ENCODE results near the gene EFEMP1. TPM values are rescaled to one million over a fixed set of nuclear protein-coding genes. Genes with fewer than 3 reads are reported as not detected.

Gene EFEMP1
- total RNA-seq, 1 experiment from 2014 or later = not detected

DNA sequence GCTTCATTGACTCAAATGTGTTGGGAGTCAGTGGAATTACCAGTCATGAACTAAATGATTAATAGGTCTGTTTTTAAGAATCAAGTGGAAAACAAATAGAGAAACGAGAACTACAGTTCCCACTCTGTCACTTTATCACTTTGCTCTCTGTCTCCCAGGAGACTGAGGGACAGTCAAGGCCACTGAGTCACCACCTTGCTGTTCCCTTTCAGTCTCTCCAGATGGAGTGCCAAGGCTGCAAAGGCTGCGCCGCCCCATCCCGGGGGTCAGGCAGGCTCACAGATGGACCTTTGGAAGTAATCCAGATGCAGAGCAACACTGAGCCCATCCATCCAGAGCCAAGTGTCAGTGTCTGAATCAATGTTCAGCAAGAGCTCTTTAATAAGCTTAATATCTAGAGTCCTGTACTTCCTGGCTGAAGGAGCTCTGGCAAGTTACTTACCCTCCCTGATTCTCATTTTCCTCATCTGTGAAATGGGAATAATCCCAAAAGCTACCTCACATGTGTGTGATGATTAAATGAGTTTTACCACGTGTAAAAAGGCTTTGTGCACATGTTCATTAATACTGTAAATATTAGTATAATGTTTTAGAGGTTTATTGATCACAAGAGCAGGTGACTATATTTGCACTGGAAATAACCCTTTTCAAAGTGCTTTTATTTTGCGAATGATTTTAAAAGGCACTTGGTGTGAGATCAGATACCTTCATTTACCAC, 43.0 kb upstream of the EFEMP1 start:
- ChIA-PET CTCF (no interaction called here), POLR2A (no interaction called here)
- Mint-ChIP-seq H3K36me3 (ENCODE audit: insufficient read depth, unreplicated experiment) (no peaks in the 10 kb centered on the region), H3K27ac (ENCODE audit: unreplicated experiment) (no peak overlapping the region), H3K9me3 (ENCODE audit: unreplicated experiment) (no peaks in the 10 kb centered on the region), H3K27me3 (ENCODE audit: insufficient read depth, unreplicated experiment) (no peaks in the 10 kb centered on the region), H3K4me3 (ENCODE audit: unreplicated experiment) (no peak overlapping the region), H3K4me1 (ENCODE audit: low read depth, unreplicated experiment) (peaks cover under 1% of the 10 kb centered on the region)
- intact Hi-C loops (cut with micrococcal nuclease; ENCODE audit: unreplicated experiment) = no loop called here
- no peak overlapping the region for H3K4me3 ChIP-seq (ENCODE audit: low read depth, low read length)
- H3K27me3 ChIP-seq (replicated peaks; ENCODE audit: control insufficient read depth, insufficient read depth, low read length) = no peaks in the 10 kb centered on the region
- no peaks in the 10 kb centered on the region for H3K9me3 ChIP-seq
- H3K4me1 ChIP-seq = no peaks in the 10 kb centered on the region
- TF ChIP-seq, protein P1, sequence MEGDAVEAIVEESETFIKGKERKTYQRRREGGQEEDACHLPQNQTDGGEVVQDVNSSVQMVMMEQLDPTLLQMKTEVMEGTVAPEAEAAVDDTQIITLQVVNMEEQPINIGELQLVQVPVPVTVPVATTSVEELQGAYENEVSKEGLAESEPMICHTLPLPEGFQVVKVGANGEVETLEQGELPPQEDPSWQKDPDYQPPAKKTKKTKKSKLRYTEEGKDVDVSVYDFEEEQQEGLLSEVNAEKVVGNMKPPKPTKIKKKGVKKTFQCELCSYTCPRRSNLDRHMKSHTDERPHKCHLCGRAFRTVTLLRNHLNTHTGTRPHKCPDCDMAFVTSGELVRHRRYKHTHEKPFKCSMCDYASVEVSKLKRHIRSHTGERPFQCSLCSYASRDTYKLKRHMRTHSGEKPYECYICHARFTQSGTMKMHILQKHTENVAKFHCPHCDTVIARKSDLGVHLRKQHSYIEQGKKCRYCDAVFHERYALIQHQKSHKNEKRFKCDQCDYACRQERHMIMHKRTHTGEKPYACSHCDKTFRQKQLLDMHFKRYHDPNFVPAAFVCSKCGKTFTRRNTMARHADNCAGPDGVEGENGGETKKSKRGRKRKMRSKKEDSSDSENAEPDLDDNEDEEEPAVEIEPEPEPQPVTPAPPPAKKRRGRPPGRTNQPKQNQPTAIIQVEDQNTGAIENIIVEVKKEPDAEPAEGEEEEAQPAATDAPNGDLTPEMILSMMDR (IDR thresholded peaks at IDR 0.05; ENCODE audit: insufficient read depth in 1 of 2, low read depth in 1 of 2, low read length in 1 of 2, severe bottlenecking in 1 of 2, unreplicated experiment in 1 of 2) = no peak
- no peaks in the 10 kb centered on the region for H3K36me3 ChIP-seq (ENCODE audit: control insufficient read depth, insufficient read depth, low read length)
- DNase-seq = no peak
- BruUV-seq (replicated peaks) = no TSS peak

DNA sequence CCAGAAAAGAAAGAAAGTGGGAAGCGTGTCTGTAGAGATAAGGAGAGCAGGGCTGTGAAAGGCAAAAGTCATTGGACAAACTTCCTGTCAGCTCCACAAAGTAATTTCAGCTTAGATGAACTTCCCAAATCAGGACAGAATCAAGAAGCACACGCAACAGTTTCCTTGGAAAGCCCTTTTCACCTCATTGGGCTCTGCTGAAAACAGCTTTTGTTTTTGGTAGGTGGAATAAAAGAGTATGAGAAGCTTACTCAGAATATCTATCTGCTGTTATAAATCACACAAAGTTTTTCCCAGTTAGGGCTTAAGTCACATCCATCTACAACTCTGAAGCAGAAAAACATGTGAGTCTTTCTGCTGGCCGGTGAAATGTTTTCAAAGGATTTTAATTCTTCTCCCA, 42.4 kb upstream of the EFEMP1 start:
- BruUV-seq (replicated peaks) = no TSS peak
- intact Hi-C loops (cut with micrococcal nuclease; ENCODE audit: unreplicated experiment) = no loop called here

DNA sequence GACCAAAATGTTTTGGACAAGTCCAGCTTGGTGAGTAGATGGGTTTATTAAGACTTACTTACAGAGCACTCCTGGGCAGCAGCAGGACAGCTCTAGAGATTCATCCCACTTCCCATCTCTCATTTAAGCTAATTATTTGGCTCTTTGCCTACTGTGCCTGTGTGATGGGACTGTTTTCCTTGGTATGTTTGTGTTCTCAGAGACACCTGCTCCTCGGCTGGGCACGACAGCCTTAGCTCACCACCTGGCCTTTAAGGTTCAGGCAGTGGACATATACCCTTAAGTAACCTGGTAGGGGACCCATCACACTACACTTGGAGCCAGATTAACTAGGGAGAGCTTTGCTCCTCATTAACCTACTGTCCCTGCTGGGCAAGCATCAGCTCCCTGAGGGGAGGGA, 41.7 kb upstream of the EFEMP1 start:
- Histone ChIP-seq H3K36me3 (ENCODE audit: control insufficient read depth, insufficient read depth, low read length) (no peaks in the 10 kb centered on the region), H3K4me3 (ENCODE audit: low read depth, low read length) (no peak overlapping the region), H3K27me3 (replicated peaks; ENCODE audit: control insufficient read depth, insufficient read depth, low read length) (no peaks in the 10 kb centered on the region), H3K9me3 (no peaks in the 10 kb centered on the region), H3K4me1 (no peaks in the 10 kb centered on the region)
- intact Hi-C loops (cut with micrococcal nuclease; ENCODE audit: unreplicated experiment) = no loop called here
- no TSS peak for BruUV-seq (replicated peaks)
- H3K4me1 Mint-ChIP-seq (ENCODE audit: low read depth, unreplicated experiment) = peaks cover 8% of the 10 kb centered on the region
- H3K9me3 Mint-ChIP-seq (ENCODE audit: unreplicated experiment) = no peaks in the 10 kb centered on the region
- H3K27me3 Mint-ChIP-seq (ENCODE audit: insufficient read depth, unreplicated experiment) = no peaks in the 10 kb centered on the region
- H3K27ac Mint-ChIP-seq (ENCODE audit: unreplicated experiment) = no peak overlapping the region
- TF ChIP-seq, protein P1 (IDR thresholded peaks at IDR 0.05; ENCODE audit: insufficient read depth in 1 of 2, low read depth in 1 of 2, low read length in 1 of 2, severe bottlenecking in 1 of 2, unreplicated experiment in 1 of 2) = no peak
- no peaks in the 10 kb centered on the region for H3K36me3 Mint-ChIP-seq (ENCODE audit: insufficient read depth, unreplicated experiment)
- ChIA-PET POLR2A (no interaction called here), CTCF (interaction anchor here (5.7 kb wide), 1 partner anchor 194 kb away, joined by 57 read pairs; no protein-coding TSS in a partner anchor)
- no peak overlapping the region for H3K4me3 Mint-ChIP-seq (ENCODE audit: unreplicated experiment)
- DNase-seq = no peak

More for the DNA sequence above, 42.4 kb upstream of the EFEMP1 start:
- H3K4me1 ChIP-seq = no peaks in the 10 kb centered on the region
- Mint-ChIP-seq H3K4me1 (ENCODE audit: low read depth, unreplicated experiment) (peaks cover 7% of the 10 kb centered on the region), H3K27ac (ENCODE audit: unreplicated experiment) (no peak overlapping the region), H3K27me3 (ENCODE audit: insufficient read depth, unreplicated experiment) (no peaks in the 10 kb centered on the region), H3K4me3 (ENCODE audit: unreplicated experiment) (no peak overlapping the region), H3K9me3 (ENCODE audit: unreplicated experiment) (no peaks in the 10 kb centered on the region), H3K36me3 (ENCODE audit: insufficient read depth, unreplicated experiment) (no peaks in the 10 kb centered on the region)
- H3K9me3 ChIP-seq = no peaks in the 10 kb centered on the region
- POLR2A ChIA-PET = no interaction called here
- TF ChIP-seq, protein P1 (IDR thresholded peaks at IDR 0.05; ENCODE audit: insufficient read depth in 1 of 2, low read depth in 1 of 2, low read length in 1 of 2, severe bottlenecking in 1 of 2, unreplicated experiment in 1 of 2) = no peak
- no peaks in the 10 kb centered on the region for H3K27me3 ChIP-seq (replicated peaks; ENCODE audit: control insufficient read depth, insufficient read depth, low read length)
- H3K4me3 ChIP-seq (ENCODE audit: low read depth, low read length) = no peak overlapping the region
- no peaks in the 10 kb centered on the region for H3K36me3 ChIP-seq (ENCODE audit: control insufficient read depth, insufficient read depth, low read length)
- no peak for DNase-seq
- CTCF ChIA-PET = no interaction called here
